GM10248 (cell line): ENCODE measurements around the gene PDCD6IP.

ENCODE experiments used
- CTCF ChIA-PET: fragments of 300-600 bp; sonication (Branson Sonifier 250); formaldehyde crosslinking; extraction: SDS; loops from one replicate; lab custom pipeline; 2021; ENCODE audit warnings: antibody characterized with exemption; lab: Yijun Ruan, JAX
- POLR2A ChIA-PET: fragments of 350-650 bp; sonication (Branson Sonifier 250); formaldehyde crosslinking; extraction: SDS; loops from one replicate; lab custom pipeline; 2020; ENCODE audit warnings: antibody characterized with exemption; lab: Yijun Ruan, JAX
- DNase-seq: peaks from one replicate; pipeline ENCODE4 v3.0.0; 2012; ENCODE audit errors: extremely low spot score
- TF ChIP-seq, protein P1 (sequence below): IDR thresholded peaks from 2 replicates; pipeline ENCODE4 v1.5.1; 2012; ENCODE audit warnings: mild to moderate bottlenecking, low read depth; ENCODE audit errors: extremely low read depth, missing control alignments, control extremely low read depth

PDCD6IP gene

DNA sequence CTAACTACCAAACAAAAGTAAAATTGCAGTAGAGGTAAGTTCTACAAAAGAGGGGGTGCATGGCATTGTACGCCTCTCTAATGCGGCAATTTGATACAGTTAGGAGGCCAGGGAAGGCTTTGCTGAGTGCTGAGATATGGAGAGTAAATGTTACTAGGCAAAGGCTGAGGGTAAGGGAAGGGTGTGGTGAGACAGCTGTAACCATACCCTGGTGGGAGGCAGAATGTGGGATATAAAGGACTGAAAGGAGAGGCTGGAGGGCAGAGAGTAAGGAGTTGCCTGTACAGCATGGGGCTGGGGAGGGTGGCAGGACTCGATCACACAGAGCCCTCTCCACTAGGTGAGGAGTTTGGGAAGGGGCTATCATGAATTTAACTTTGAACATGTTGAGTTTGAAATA, 106.3 kb downstream of the PDCD6IP start:
- TF ChIP-seq, protein P1, sequence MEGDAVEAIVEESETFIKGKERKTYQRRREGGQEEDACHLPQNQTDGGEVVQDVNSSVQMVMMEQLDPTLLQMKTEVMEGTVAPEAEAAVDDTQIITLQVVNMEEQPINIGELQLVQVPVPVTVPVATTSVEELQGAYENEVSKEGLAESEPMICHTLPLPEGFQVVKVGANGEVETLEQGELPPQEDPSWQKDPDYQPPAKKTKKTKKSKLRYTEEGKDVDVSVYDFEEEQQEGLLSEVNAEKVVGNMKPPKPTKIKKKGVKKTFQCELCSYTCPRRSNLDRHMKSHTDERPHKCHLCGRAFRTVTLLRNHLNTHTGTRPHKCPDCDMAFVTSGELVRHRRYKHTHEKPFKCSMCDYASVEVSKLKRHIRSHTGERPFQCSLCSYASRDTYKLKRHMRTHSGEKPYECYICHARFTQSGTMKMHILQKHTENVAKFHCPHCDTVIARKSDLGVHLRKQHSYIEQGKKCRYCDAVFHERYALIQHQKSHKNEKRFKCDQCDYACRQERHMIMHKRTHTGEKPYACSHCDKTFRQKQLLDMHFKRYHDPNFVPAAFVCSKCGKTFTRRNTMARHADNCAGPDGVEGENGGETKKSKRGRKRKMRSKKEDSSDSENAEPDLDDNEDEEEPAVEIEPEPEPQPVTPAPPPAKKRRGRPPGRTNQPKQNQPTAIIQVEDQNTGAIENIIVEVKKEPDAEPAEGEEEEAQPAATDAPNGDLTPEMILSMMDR: no peak
- CTCF ChIA-PET: interaction anchor here (1.1 kb wide), 1 partner anchor 21 kb away, joined by 3 read pairs; no protein-coding TSS in a partner anchor
- POLR2A ChIA-PET: no interaction called here
- DNase-seq: no peak

DNA sequence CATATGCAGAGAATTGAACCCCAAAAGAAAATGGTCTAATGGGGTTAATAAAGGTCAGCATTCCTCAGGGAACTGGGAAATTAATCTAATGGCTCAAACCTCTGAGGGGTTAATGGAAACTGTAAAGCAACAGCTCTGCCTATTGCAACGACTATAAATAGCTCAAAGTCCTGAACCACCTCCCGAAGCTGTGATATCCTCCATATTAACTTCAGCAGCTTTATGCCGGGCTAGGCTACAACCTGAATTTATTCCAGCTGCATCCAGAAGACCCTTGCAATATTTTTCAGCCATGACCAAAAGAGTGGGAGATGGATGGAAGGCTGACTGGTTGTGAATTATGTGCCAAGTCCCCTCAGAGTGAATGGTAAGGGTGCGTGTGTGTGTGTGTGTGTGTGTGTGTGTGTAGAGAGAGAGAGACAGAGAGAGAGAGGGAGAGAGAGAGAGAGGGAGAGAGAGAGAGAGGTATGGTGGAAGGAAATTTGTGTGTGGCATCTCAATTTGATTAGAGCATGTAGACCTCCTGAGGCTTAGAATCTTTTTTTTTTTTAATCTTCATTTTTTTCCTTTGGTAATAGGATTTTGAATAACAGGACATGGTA, 109.9 kb downstream of the PDCD6IP start:
- ChIA-PET CTCF (no interaction called here), POLR2A (no interaction called here)
- no peak for DNase-seq
- TF ChIP-seq, protein P1: no peak

DNA sequence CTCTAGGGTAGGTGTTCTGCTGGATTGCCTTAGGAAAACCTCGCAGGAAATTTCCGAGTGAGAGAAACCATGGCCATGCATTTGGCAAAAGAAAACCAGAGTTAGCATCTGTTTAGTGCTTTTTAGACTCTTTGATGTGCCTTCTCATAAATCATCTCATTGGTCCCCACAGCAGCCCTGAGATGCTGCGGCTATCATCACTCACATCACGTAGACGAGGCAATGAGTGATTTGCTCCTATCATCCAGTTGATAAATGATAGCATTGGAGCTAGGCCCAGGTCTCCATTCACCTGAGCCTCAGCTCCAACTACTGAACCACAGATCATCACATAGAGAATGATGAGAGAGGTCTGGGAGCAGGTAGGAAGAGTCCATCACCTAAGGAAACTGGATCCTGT, 111.1 kb downstream of the PDCD6IP start:
- TF ChIP-seq, protein P1: no peak
- ChIA-PET CTCF (no interaction called here), POLR2A (no interaction called here)
- no peak for DNase-seq

DNA sequence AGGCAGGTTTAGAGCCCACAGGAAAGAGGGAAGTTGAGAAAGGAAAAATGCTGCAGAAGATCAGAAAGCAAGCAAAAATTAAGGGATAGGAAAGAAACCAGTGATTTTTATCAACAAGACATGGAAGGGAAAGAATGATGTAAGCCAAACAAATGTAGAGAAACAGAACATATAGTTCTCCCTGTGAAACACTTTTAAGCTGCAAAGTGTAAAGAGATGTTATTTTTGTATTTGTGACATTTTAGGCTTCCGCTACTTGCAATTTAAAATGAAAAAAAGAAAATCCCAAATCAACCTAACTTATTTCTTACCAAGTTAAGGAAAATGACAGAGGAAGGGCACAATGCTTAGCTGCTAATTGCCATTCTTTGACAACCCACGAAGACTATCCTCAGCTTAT, 111.6 kb downstream of the PDCD6IP start:
- no peak for DNase-seq
- CTCF ChIA-PET: interaction anchor here (1.9 kb wide), 1 partner anchor 12 kb away, joined by 5 read pairs; no protein-coding TSS in a partner anchor
- POLR2A ChIA-PET: no interaction called here
- TF ChIP-seq, protein P1: no peak

DNA sequence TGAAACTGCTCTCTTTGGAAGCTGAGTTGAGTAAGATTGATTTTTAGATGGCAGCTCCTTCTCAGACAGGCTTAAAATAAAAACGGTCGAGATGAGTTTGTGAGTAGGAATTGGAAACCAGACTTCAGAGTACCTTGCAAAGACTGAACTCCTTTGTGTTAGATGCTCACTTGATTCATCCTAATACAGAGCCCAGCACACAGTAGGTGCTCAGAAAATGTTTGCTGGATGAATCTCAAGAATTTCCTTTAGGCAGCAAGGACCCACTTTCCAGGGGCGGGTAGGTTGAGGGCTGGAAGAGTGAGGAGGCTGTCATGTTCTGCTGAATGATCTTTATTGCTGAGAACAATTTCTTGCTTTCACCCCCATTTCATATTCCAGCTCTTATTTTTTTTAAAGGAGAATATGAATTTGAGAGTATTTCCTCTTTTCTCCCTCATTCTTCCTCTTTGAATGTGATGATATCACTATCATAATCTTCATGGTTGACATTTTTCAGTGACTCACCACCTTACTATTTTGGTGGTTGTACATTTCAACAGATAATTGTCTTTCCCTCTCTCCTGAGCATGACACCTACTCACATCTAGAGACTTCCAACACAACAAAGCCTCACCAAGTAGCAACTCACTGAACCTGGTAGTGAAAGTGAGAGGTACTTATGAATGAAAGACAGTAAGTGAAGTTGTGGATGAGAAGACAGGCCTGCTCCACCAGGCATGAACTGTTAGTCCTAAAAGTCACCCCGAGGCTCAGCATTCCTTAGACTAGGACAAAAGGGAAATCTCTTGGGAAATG, 113.3 kb downstream of the PDCD6IP start:
- TF ChIP-seq, protein P1: no peak
- no peak for DNase-seq
- POLR2A ChIA-PET: no interaction called here
- CTCF ChIA-PET: interaction anchor here (1.0 to 1.9 kb wide), 4 partner anchors 10 to 1996 kb away, joined by 3 to 5 read pairs (median 4); no protein-coding TSS in a partner anchor

DNA sequence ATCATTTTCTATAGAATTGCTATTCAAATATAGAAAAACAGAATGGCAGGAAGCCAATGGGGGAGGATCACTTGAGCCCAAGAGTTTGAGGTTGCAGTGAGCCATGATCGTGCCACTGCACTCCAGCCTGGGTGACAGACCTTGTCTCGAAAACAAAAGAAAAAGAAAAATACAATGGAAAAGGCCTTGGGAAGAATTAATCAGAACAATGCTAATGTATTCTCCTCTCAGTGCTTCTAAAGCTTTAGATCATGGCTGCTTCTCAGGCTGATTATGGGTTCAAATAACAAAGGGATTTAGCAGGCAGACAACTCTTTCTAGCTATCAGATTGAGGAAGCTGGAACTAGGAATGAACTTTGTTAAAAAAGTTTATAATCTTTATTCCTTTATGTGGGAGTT, 115.8 kb downstream of the PDCD6IP start:
- ChIA-PET POLR2A (no interaction called here), CTCF (interaction anchor here (0.8 to 2.8 kb wide), 4 partner anchors 8 to 1486 kb away, joined by 3 to 11 read pairs (median 4); no protein-coding TSS in a partner anchor)
- TF ChIP-seq, protein P1: no peak
- DNase-seq: no peak
